DND-41 (cell line): ENCODE data around the gene PPP1R16B.

Experiments
- ATAC-seq: fragments of 200-7000 bp; cut with Tn5 transposase; 3 replicates; pipeline ENCODE4 v1.9.1; 2021; ENCODE audit warnings: low read depth; ENCODE audit not compliant: insufficient read depth
- DNase-seq: peaks from one replicate; pipeline ENCODE4 v3.0.0-alpha.2; 2020
- H2AFZ ChIP-seq: 2 replicates; pipeline ENCODE4 v1.6.0; 2012; ENCODE audit warnings: low read depth, low read length
- H3K27ac ChIP-seq: 2 replicates; pipeline ENCODE4 v1.5.1; 2012; ENCODE audit warnings: low read length, inconsistent platforms
- H3K27me3 ChIP-seq: fragments of 200-600 bp; sonication (generic); 2 replicates; pipeline ENCODE4 v1.6.0; 2012; ENCODE audit warnings: low read length, mild to moderate bottlenecking, inconsistent platforms; ENCODE audit not compliant: insufficient read depth, poor library complexity
- H3K36me3 ChIP-seq: 2 replicates; pipeline ENCODE4 v1.5.1; 2012; ENCODE audit warnings: low read length, inconsistent platforms; ENCODE audit not compliant: insufficient read depth
- H3K4me1 ChIP-seq: 2 replicates; pipeline ENCODE4 v1.5.1; 2012; ENCODE audit warnings: mild to moderate bottlenecking, low read length; ENCODE audit not compliant: insufficient read depth
- H3K4me2 ChIP-seq: 2 replicates; pipeline ENCODE4 v1.6.0; 2012; ENCODE audit warnings: mild to moderate bottlenecking, moderate library complexity, low read length, inconsistent platforms; ENCODE audit not compliant: insufficient read depth
- H3K4me3 ChIP-seq, 2 experiments: fragments of 200-600 bp in 1 of 2; shearing (Covaris generic) in 1 of 2; 2 replicates each; pipeline ENCODE4 v1.5.1; 2012 to 2016; ENCODE audit warnings: inconsistent platforms in 2 of 2, low read length in 2 of 2, mild to moderate bottlenecking in 2 of 2, low read depth in 1 of 2, moderate library complexity in 1 of 2
- H3K79me2 ChIP-seq: 2 replicates; pipeline ENCODE4 v1.6.0; 2012; ENCODE audit warnings: low read length, inconsistent platforms; ENCODE audit not compliant: insufficient read depth
- H3K9ac ChIP-seq: 2 replicates; pipeline ENCODE4 v1.6.0; 2012; ENCODE audit warnings: low read depth, mild to moderate bottlenecking, inconsistent platforms, low read length, moderate library complexity
- H3K9me3 ChIP-seq: 2 replicates; pipeline ENCODE4 v1.5.1; 2012; ENCODE audit warnings: low read length, moderate library complexity, mild to moderate bottlenecking, inconsistent platforms; ENCODE audit not compliant: insufficient read depth, severe bottlenecking
- H4K20me1 ChIP-seq: 2 replicates; pipeline ENCODE4 v1.6.0; 2012; ENCODE audit warnings: low read length; ENCODE audit not compliant: insufficient read depth
- EZH2 ChIP-seq: IDR thresholded peaks from 3 replicates; pipeline ENCODE4 v1.6.1; 2012; ENCODE audit warnings: borderline replicate concordance, low read depth, mild to moderate bottlenecking, moderate library complexity, low read length, inconsistent platforms; ENCODE audit not compliant: severe bottlenecking
- TF ChIP-seq, protein P1 (sequence below): IDR thresholded peaks from 2 replicates; pipeline ENCODE4 v1.5.1; 2012; ENCODE audit warnings: borderline replicate concordance, low read length, moderate library complexity, mild to moderate bottlenecking; ENCODE audit not compliant: poor library complexity, severe bottlenecking; ENCODE audit errors: extremely low read depth

Gene PPP1R16B

DNA sequence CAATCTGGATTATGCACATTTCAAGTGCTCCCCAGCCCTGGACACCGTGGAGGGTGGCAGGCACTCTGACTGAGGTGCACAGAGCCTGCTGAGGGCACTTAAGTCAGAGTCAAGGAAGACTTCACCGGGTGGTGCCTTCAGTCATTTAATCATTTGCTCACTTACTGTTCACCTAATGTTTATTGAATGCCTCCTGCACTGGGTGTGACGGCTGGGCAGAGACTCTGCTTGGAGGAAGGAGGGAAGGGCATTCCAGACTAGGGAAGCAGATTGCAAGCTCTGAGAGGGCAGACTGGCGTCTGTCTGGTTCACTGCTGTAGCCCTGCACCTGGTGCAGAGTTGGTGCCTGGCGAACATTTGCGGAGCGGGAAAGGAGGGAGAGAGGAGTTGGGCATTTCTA lies 66.5 kb downstream of the PPP1R16B start:
- Histone ChIP-seq H3K9ac (no peak overlapping the region), H3K27ac (peak overlapping the region; percentile 25; the same call in 1 of the 2 replicates), H2AFZ (no peak overlapping the region), H3K4me1 (peaks cover 48% of the 10 kb centered on the region), H3K4me2 (no peak overlapping the region), H3K79me2 (no peaks in the 10 kb centered on the region), H3K27me3 (no peaks in the 10 kb centered on the region), H4K20me1 (no peaks in the 10 kb centered on the region), H3K36me3 (no peaks in the 10 kb centered on the region), H3K9me3 (no peaks in the 10 kb centered on the region), H3K4me3 (no peak overlapping the region)
- TF ChIP-seq, protein P1, sequence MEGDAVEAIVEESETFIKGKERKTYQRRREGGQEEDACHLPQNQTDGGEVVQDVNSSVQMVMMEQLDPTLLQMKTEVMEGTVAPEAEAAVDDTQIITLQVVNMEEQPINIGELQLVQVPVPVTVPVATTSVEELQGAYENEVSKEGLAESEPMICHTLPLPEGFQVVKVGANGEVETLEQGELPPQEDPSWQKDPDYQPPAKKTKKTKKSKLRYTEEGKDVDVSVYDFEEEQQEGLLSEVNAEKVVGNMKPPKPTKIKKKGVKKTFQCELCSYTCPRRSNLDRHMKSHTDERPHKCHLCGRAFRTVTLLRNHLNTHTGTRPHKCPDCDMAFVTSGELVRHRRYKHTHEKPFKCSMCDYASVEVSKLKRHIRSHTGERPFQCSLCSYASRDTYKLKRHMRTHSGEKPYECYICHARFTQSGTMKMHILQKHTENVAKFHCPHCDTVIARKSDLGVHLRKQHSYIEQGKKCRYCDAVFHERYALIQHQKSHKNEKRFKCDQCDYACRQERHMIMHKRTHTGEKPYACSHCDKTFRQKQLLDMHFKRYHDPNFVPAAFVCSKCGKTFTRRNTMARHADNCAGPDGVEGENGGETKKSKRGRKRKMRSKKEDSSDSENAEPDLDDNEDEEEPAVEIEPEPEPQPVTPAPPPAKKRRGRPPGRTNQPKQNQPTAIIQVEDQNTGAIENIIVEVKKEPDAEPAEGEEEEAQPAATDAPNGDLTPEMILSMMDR, result no peak
- no peak for TF ChIP-seq EZH2
- no peak for ATAC-seq
- no peak for DNase-seq

DNA sequence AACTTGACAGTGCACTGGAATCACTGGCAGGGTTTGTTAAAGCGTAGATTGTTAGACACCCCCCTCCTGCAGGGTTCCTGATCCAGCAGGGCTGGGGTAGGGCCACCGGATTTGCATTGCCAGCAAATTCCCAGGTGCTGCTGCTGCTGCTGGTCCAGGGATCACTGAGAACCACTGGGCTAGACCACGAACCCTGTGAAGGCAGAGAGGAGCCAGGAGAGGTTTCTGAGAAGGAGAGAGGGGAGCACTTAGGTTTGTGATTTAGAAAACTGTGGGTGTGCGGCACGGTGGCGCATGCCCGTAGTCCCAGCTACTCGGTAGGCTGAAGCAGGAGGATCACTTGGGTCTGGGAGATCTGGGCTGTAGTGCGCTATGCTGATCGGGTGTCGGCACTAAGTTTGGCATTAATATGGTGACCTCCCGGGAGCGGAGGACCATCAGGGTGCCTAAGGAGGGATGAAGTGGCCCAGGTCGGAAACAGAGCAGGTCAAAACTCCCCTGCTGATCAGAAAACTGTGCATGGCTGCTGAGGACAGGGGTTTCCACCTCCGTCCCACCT lies 67.1 kb downstream of the PPP1R16B start:
- Histone ChIP-seq H3K36me3 (no peaks in the 10 kb centered on the region), H3K79me2 (no peaks in the 10 kb centered on the region), H3K9ac (no peak overlapping the region), H4K20me1 (no peaks in the 10 kb centered on the region), H3K4me2 (no peak overlapping the region), H3K27ac (peak overlapping the region; percentile 37), H3K27me3 (no peaks in the 10 kb centered on the region), H3K9me3 (no peaks in the 10 kb centered on the region), H2AFZ (no peak overlapping the region), H3K4me3 (no peak overlapping the region), H3K4me1 (peaks cover 48% of the 10 kb centered on the region)
- DNase-seq (no peak), ATAC-seq (no peak)
- no peak for TF ChIP-seq EZH2
- TF ChIP-seq, protein P1, result no peak

DNA sequence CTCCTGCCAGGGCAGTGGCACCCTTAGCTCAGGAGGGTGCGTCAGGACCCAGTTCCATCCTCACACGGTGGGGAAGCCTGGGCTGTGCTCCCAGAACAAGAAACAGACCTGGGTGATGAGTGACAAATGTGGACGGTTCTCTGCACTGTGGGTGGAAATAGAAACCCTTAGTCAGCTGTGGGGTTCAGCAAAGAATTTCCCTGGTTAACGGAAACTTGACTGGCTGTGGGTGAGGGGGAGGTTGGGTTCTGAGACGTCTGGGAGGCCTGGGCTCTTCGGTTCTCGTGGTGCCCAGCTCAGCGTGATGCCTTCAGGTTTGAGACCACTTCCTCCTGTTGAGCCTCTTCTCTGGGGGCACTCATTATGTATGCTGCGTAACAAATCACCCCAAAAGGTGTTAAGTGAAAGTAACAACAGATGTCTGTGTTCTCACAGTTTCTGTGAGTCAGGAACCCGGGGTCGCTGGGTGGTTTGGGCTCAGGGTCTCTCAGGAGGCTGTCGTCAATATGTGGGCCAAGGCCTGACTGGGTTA lies 67.6 kb downstream of the PPP1R16B start:
- TF ChIP-seq, protein P1, result no peak
- no peak for TF ChIP-seq EZH2
- no peak overlapping the region for H3K4me2 ChIP-seq
- no peaks in the 10 kb centered on the region for H3K9me3 ChIP-seq
- ATAC-seq (peak; percentile 32), DNase-seq (peak; percentile 64)
- no peak overlapping the region for H3K4me3 ChIP-seq
- H3K27me3 ChIP-seq, result no peaks in the 10 kb centered on the region
- no peaks in the 10 kb centered on the region for H4K20me1 ChIP-seq
- no peak overlapping the region for H2AFZ ChIP-seq
- H3K27ac ChIP-seq, result peak overlapping the region; percentile 37
- H3K36me3 ChIP-seq, result no peaks in the 10 kb centered on the region
- H3K9ac ChIP-seq, result no peak overlapping the region
- no peaks in the 10 kb centered on the region for H3K79me2 ChIP-seq
- peaks cover 48% of the 10 kb centered on the region for H3K4me1 ChIP-seq
